K562 treated with DMSO at 1 percent for 12 hours (cell line): Measurements from ENCODE around the gene FA2H. TPM values are rescaled to one million over a fixed set of nuclear protein-coding genes. Genes with fewer than 3 reads are reported as not detected.

Source experiments
- total RNA-seq: library from RNA; unstranded; fragments of 300-600 nt; gene quantifications from 2 replicates; pipeline ENCODE4 v1.2.3, GENCODE V29; 2022; ENCODE audit not compliant: insufficient read depth

FA2H gene, protein sequence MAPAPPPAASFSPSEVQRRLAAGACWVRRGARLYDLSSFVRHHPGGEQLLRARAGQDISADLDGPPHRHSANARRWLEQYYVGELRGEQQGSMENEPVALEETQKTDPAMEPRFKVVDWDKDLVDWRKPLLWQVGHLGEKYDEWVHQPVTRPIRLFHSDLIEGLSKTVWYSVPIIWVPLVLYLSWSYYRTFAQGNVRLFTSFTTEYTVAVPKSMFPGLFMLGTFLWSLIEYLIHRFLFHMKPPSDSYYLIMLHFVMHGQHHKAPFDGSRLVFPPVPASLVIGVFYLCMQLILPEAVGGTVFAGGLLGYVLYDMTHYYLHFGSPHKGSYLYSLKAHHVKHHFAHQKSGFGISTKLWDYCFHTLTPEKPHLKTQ
- total RNA-seq = not detected in 2 replicates

DNA sequence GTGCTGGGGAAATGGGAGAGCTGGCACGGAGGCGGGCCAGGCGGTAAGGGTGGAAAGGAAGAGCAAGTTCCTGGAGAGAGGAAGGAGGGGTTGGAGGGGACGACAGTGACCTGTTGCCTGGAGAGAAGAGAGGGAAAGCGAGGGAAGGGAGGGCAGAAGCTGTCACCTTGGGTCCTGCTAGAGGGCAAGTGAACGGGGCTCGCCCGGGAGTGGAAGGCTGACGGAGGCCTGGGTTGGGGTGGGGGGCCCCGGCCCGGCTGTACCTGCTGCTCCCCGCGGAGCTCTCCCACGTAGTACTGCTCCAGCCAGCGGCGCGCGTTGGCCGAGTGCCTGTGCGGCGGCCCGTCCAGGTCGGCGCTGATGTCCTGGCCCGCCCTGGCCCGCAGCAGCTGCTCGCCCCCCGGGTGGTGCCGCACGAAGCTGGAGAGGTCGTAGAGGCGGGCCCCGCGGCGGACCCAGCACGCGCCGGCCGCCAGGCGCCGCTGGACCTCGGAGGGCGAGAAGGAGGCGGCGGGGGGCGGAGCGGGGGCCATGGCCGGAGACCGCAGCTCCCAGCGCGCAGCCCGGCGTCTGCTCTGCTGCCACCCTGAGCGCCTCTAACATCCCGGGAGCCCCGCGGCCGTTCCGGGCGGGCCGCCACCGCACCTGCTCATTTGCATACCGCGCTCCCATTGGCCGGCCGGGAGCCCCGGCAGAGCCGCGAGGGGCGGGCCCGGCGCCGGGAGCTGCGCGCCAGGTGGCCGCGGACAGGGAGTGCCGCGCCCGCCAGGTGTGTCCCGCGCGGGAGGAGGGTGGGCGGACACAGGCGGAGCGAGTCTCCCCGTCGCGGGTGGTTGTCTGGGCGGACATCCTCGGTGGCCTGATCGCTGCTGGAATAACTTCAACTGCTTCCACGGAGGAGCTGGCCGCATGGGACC lies at the start of gene FA2H:
TSS of gene FA2H (minus strand) at position 598 of the 917 bp plus-strand sequence. CDS start at position 533, 65 bp downstream.

DNA sequence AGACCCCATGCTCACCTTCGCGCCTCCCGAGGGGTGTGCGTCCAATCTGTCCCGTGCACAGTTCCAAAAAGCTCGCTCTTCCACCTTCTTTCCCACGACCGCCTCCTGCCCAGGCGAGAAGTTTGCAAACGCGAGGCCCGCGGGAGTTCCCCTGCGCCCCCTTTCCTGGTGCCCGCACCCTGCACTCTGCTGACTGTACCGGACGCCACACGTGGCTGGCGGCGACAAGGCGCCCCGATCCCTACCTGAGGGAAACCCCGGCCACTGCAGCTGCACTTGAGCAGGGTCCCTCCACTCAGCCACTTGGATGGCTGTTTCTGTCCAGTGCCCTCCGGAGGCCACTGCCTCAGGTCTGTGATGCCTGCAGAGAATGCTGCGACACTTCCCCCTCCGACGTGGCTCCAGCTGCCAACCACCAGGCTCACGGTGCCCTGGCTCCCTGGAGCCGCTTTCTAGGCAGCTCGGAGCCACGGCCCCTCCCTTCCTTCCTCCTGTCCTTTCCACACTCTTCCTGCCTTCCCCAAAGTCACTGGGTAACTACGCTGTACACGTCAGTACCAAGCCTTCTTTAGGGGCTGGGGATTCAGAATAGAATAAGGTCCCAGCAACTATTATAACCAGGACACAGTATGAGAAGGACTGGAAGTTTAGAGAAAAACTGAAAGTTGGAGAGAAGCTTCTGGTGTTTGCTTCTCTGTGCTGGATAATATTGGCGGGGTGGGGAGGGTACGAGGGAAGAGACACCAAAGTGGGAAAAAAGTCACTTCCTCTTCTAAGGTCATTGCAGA lies 74.0 kb downstream of the FA2H start, which contains the start of gene MLKL:
TSS of gene MLKL (minus strand) at position 425 of the 788 bp plus-strand sequence. CDS start 5,105 bp downstream, outside the sequence.

DNA sequence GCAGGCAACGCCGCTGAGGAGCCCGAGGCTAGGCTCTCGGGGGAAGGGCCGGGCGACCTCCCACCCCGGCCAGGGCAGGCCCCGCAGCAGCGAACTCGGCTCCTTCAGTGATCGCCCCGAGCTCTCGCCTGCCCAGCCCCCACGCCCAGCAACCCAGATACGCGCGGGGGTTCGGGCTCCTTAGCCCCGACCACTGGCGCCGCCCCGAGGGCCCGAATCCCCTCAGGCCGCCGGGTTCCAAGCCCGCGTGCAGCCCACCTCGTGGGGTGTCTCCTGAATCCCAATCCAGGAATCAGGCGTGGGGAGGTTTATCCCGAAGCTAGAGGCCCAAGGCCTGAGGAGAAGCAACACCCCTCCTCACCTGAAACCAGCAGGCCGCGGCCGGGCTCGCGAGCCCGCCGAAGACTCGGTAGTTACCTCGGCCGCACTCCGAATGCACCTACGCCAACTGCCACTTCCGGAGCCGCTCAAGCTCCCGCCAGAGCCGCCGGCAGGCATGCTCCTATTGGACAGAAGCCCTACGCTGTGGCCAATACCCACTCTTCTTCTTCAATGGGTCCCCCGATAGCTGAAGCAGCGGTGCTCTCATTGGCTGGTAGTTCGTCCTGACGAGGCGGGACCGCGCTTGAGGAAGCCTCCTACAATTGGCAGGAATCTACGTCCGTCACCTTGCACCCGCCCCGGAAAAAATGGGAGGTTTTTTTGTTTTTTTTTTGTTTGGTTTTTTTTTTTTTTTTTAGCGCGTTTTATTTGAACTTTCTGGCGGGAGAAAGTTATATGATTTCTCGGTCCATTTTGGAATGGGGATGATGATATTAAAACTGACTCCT lies 108.0 kb downstream of the FA2H start, which contains the start of gene RFWD3:
TSS of gene RFWD3 (minus strand) at position 453 of the 830 bp plus-strand sequence. CDS start 5,428 bp downstream, outside the sequence.

Other genes starting within 250 kb of the FA2H start
- 11.5 and 38.0 TPM in 2 replicates for gene GLG1, start 167.7 kb downstream of the FA2H start, total RNA-seq
- gene RFWD3, start 107.9 kb downstream of the FA2H start, total RNA-seq = 19.7 and 59.5 TPM in 2 replicates
- 4.4 and 7.2 TPM in 2 replicates for gene MLKL, start 74.0 kb downstream of the FA2H start, total RNA-seq
- gene WDR59, start 210.3 kb upstream of the FA2H start, total RNA-seq = 12.2 and 33.2 TPM in 2 replicates
- gene ZNRF1, start 224.2 kb upstream of the FA2H start, total RNA-seq = 24.7 and 43.8 TPM in 2 replicates